HEK293 (cell line): ENCODE data around the gene TBX1.

Source experiments
- CTCF ChIA-PET: fragments of 350-600 bp; formaldehyde crosslinking; extraction: SDS; loops from one replicate; lab custom pipeline; 2021; ENCODE audit warnings: antibody characterized with exemption; lab: Yijun Ruan, JAX
- POLR2A ChIA-PET: fragments of 300-600 bp; formaldehyde crosslinking; extraction: SDS; loops from one replicate; lab custom pipeline; 2020; ENCODE audit warnings: antibody characterized with exemption, inconsistent platforms; lab: Yijun Ruan, JAX
- H3K27ac ChIP-seq: fragments of 200-500 bp; sonication (Bioruptor generic); 2 replicates; pipeline ENCODE4 v1.5.1; 2014; ENCODE audit warnings: low read depth, low read length, control low read depth, inconsistent platforms; ENCODE audit errors: extremely low read depth
- H3K36me3 ChIP-seq, 2 experiments: fragments of 200-500 bp in 1 of 2; sonication (Bioruptor generic) in 1 of 2; 1 replicate in 1 of 2; 2 replicates in 1 of 2; pipeline ENCODE4 v1.5.1; 2014 to 2017; ENCODE audit warnings: inconsistent platforms in 2 of 2, low read length in 2 of 2; ENCODE audit not compliant: control insufficient read depth in 2 of 2, insufficient read depth in 1 of 2
- H3K4me1 ChIP-seq: fragments of 200-500 bp; sonication (Bioruptor generic); 2 replicates; pipeline ENCODE4 v1.5.1; 2014; ENCODE audit warnings: mild to moderate bottlenecking, low read length, inconsistent platforms; ENCODE audit not compliant: control insufficient read depth, insufficient read depth
- H3K4me3 ChIP-seq: 2 replicates; pipeline ENCODE4 v1.5.1; 2011; ENCODE audit warnings: low read depth, mild to moderate bottlenecking, control low read depth, low read length, moderate library complexity
- H3K9me3 ChIP-seq: fragments of 200-500 bp; sonication (Bioruptor generic); 2 replicates; pipeline ENCODE4 v1.5.1; 2014; ENCODE audit warnings: low read depth, low read length, inconsistent platforms; ENCODE audit not compliant: control insufficient read depth, insufficient read depth
- AEBP2 ChIP-seq: fragments of 450-650 bp; formaldehyde crosslinking; IDR thresholded peaks from 2 replicates; pipeline ENCODE4 v1.5.1; 2016; ENCODE audit warnings: missing biosample characterization, missing genetic modification characterization, borderline replicate concordance
- GLIS1 ChIP-seq: fragments of 450-650 bp; formaldehyde crosslinking; IDR thresholded peaks from 2 replicates; pipeline ENCODE4 v1.5.1; 2016; ENCODE audit warnings: missing biosample characterization, missing genetic modification characterization
- GLIS2 ChIP-seq: fragments of 450-650 bp; formaldehyde crosslinking; IDR thresholded peaks from 2 replicates; pipeline ENCODE4 v1.5.1; 2016; ENCODE audit warnings: missing biosample characterization, missing genetic modification characterization
- HIC1 ChIP-seq: fragments of 450-650 bp; formaldehyde crosslinking; IDR thresholded peaks from 2 replicates; pipeline ENCODE4 v1.5.1; 2016; ENCODE audit warnings: missing biosample characterization, missing genetic modification characterization
- KLF1 ChIP-seq: fragments of 450-650 bp; formaldehyde crosslinking; IDR thresholded peaks from 2 replicates; pipeline ENCODE4 v1.5.1; 2016; ENCODE audit warnings: missing biosample characterization, missing genetic modification characterization
- SP2 ChIP-seq: fragments of 450-650 bp; formaldehyde crosslinking; IDR thresholded peaks from 2 replicates; pipeline ENCODE4 v1.5.1; 2016; ENCODE audit warnings: missing biosample characterization, missing genetic modification characterization
- ZBTB10 ChIP-seq: fragments of 450-650 bp; formaldehyde crosslinking; IDR thresholded peaks from 2 replicates; pipeline ENCODE4 v1.5.1; 2016; ENCODE audit warnings: missing biosample characterization, missing genetic modification characterization
- ZIC2 ChIP-seq: fragments of 450-650 bp; formaldehyde crosslinking; IDR thresholded peaks from 2 replicates; pipeline ENCODE4 v1.5.1; 2016; ENCODE audit warnings: missing biosample characterization, missing genetic modification characterization
- ZNF132 ChIP-seq: fragments of 450-650 bp; formaldehyde crosslinking; IDR thresholded peaks from 2 replicates; pipeline ENCODE4 v1.5.1; 2017; ENCODE audit warnings: missing biosample characterization, missing genetic modification characterization, borderline replicate concordance
- ZNF341 ChIP-seq: fragments of 450-650 bp; formaldehyde crosslinking; IDR thresholded peaks from 2 replicates; pipeline ENCODE4; 2016; ENCODE audit warnings: low read depth, missing biosample characterization, missing genetic modification characterization
- ZNF510 ChIP-seq: fragments of 450-650 bp; formaldehyde crosslinking; IDR thresholded peaks from 2 replicates; pipeline ENCODE4 v1.5.1; 2018; ENCODE audit warnings: mild to moderate bottlenecking, missing genetic modification characterization, missing biosample characterization; ENCODE audit not compliant: insufficient replicate concordance
- ZNF585B ChIP-seq: fragments of 450-650 bp; formaldehyde crosslinking; IDR thresholded peaks from 2 replicates; pipeline ENCODE4 v1.5.1; 2016; ENCODE audit warnings: missing biosample characterization, missing genetic modification characterization
- ZNF623 ChIP-seq: fragments of 450-650 bp; formaldehyde crosslinking; IDR thresholded peaks from 2 replicates; pipeline ENCODE4 v1.5.1; 2016; ENCODE audit warnings: missing biosample characterization, missing genetic modification characterization
- ZNF785 ChIP-seq: fragments of 450-650 bp; formaldehyde crosslinking; IDR thresholded peaks from 2 replicates; pipeline ENCODE4 v1.5.1; 2016; ENCODE audit warnings: missing biosample characterization, missing genetic modification characterization
- ZSCAN4 ChIP-seq: fragments of 450-650 bp; formaldehyde crosslinking; IDR thresholded peaks from 2 replicates; pipeline ENCODE4 v1.5.1; 2017; ENCODE audit warnings: missing biosample characterization, missing genetic modification characterization

Gene TBX1

GRCh38 chr22:19744350-19745006 lies 16.1 kb upstream of the TBX1 start:
- no peaks in the 10 kb centered on the region for H3K4me1 ChIP-seq
- no peaks in the 10 kb centered on the region for H3K9me3 ChIP-seq
- no peak overlapping the region for H3K27ac ChIP-seq
- no peaks in the 10 kb centered on the region for H3K36me3 ChIP-seq
- H3K4me3 ChIP-seq: no peak overlapping the region
- TF ChIP-seq ZNF623 (tag by site-specific recombination): peak; percentile 57
- peak; percentile 55 for TF ChIP-seq ZNF341 (tag by site-specific recombination)
- no peak for TF ChIP-seq ZNF132
- TF ChIP-seq GLIS1: 0 out of 2 replicates have a peak, but pooled peaks have one; percentile 6
- TF ChIP-seq, all 188 proteins: peak for 3
- CTCF ChIA-PET: interaction anchor here (0.6 to 4.4 kb wide), 3 partner anchors 12 to 838 kb away, joined by 4 to 19 read pairs (median 7); partner anchors contain the start of gene DGCR6
- POLR2A ChIA-PET: no interaction called here

- no peaks in the 10 kb centered on the region for H3K9me3 ChIP-seq
- TF ChIP-seq ZSCAN4 (tag by site-specific recombination) (no peak), ZBTB10 (no peak), SP2 (tag by site-specific recombination) (no peak), GLIS1 (peak; percentile 39; the same call in 1 of the 2 replicates), AEBP2 (tag by site-specific recombination) (no peak), ZNF585B (tag by site-specific recombination) (no peak), HIC1 (tag by site-specific recombination) (peak; percentile 73), KLF1 (tag by site-specific recombination) (peak; percentile 20; the same call in 1 of the 2 replicates), GLIS2 (0 out of 2 replicates have a peak, but pooled peaks have one; percentile 29), ZNF785 (tag by site-specific recombination) (no peak), ZIC2 (tag by site-specific recombination) (peak; percentile 50; the same call in 1 of the 2 replicates), ZNF510 (no peak)
- no peaks in the 10 kb centered on the region for H3K4me1 ChIP-seq
- no peak overlapping the region for H3K27ac ChIP-seq
- no peak overlapping the region for H3K4me3 ChIP-seq
- H3K36me3 ChIP-seq: no peaks in the 10 kb centered on the region
- POLR2A ChIA-PET: interaction anchor here (0.6 to 1.7 kb wide), 2 partner anchors 21 to 784 kb away, joined by 3 to 4 read pairs; no protein-coding TSS in a partner anchor
- CTCF ChIA-PET: interaction anchor here (0.6 to 4.4 kb wide), 6 partner anchors 9 to 839 kb away, joined by 3 to 19 read pairs (median 6); partner anchors contain the start of gene DGCR6
These were observed 15.2 kb upstream of the TBX1 start for GRCh38 chr22:19745155-19746101.
